ENCODE data around the gene OR52J3. TPM values are rescaled to one million over a fixed set of nuclear protein-coding genes. Genes with fewer than 3 reads are reported as not detected.

OR52J3 gene
- total and polyA plus RNA-seq, 2 experiments from 2014 or later = not detected

DNA sequence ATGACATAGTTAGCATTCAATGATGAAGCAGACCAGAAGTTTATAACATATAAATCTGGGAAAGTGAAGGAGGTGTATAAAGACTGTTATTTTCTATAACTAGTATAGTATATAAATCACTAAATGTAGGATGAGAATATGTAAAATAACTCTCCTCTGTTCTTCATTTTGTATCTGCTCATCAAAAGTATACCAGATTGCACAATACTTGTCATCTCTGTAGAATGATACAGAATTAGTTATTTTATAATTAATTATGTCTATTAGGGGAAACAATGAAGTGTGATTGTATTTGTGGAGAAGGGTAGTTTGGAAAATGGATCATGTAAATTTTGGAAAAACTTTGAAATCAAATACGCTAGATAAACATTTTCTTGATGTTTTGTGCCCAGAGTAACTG lies 33.3 kb upstream of the OR52J3 start:
- WGBS, 2 experiments (ENCODE audit: low coverage in 1 of 2, low lambda C conversion rate in 2 of 2, missing lambda C conversion rate in 2 of 2) = 18 to 19% methylated on average over 1 of the region's 1 CpG
- TF ChIP-seq EZH2phosphoT487 (IDR thresholded peaks at IDR 0.05; ENCODE audit: insufficient read depth, low read depth) = no peak
- TF ChIP-seq EZH2 (IDR thresholded peaks at IDR 0.05; ENCODE audit: insufficient read depth, poor library complexity, severe bottlenecking) = no peak
- in situ Hi-C loops (cut with MboI) = no loop called here

DNA sequence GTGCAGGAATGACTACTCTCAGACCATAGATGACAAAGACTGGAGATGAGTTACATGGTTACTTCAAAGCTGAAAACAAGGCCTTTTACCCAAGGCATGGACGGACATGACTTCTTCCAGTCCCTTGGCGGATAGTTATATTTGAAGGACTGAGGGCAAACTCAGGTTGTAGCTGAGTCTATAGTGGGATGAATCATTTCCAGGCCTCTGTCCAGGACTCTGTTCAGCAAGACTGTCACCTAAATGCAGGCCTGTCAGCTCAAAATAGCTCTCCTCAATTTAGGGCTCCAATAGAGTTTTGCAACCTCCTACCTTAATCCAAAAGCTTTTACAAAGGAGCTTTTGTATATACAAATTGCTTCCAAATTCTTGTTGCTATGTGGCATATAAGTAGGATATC lies 24.3 kb upstream of the OR52J3 start:
- Histone ChIP-seq H3K4me2 (ENCODE audit: unreplicated experiment) (no peak overlapping the region), H3K9ac (no peak overlapping the region), H3K36me3 (ENCODE audit: low read depth) (no peaks in the 10 kb centered on the region), H3F3A (ENCODE audit: insufficient read depth) (no peaks in the 10 kb centered on the region), H3K79me2 (ENCODE audit: insufficient read depth) (no peaks in the 10 kb centered on the region), H3K9me3 (ENCODE audit: low read depth) (no peaks in the 10 kb centered on the region), H2AFZ (no peak overlapping the region), H3K4me3 (no peak overlapping the region), H3K9me2 (ENCODE audit: insufficient read depth) (no peaks in the 10 kb centered on the region), H3K27me3 (replicated peaks; ENCODE audit: insufficient read depth) (no peaks in the 10 kb centered on the region), H4K20me1 (ENCODE audit: insufficient read depth) (no peaks in the 10 kb centered on the region), H3K4me1 (ENCODE audit: insufficient read depth) (no peaks in the 10 kb centered on the region), H3K27ac (no peak overlapping the region)
- TF ChIP-seq EZH2phosphoT487 (IDR thresholded peaks at IDR 0.05; ENCODE audit: insufficient read depth, low read depth) = no peak
- DNase-seq = no peak
- WGBS, 2 experiments (ENCODE audit: low coverage in 1 of 2, low lambda C conversion rate in 2 of 2, missing lambda C conversion rate in 2 of 2) = 43 to 47% methylated on average over 2 of the region's 2 CpGs
- in situ Hi-C loops (cut with MboI) = no loop called here

More for the DNA sequence above, 33.3 kb upstream of the OR52J3 start:
- no peak overlapping the region for H3K27ac ChIP-seq
- DNase-seq = no peak
- H3K4me3 ChIP-seq = no peak overlapping the region
- no peak overlapping the region for H2AFZ ChIP-seq
- no peaks in the 10 kb centered on the region for H3K27me3 ChIP-seq (replicated peaks; ENCODE audit: insufficient read depth)
- no peak overlapping the region for H3K4me2 ChIP-seq (ENCODE audit: unreplicated experiment)
- no peak overlapping the region for H3K9ac ChIP-seq
- H3K36me3 ChIP-seq (ENCODE audit: low read depth) = no peaks in the 10 kb centered on the region
- no peaks in the 10 kb centered on the region for H3F3A ChIP-seq (ENCODE audit: insufficient read depth)
- H3K4me1 ChIP-seq (ENCODE audit: insufficient read depth) = no peaks in the 10 kb centered on the region
- H3K9me2 ChIP-seq (ENCODE audit: insufficient read depth) = no peaks in the 10 kb centered on the region
- H3K9me3 ChIP-seq (ENCODE audit: low read depth) = no peaks in the 10 kb centered on the region
- no peaks in the 10 kb centered on the region for H3K79me2 ChIP-seq (ENCODE audit: insufficient read depth)
- H4K20me1 ChIP-seq (ENCODE audit: insufficient read depth) = no peaks in the 10 kb centered on the region

DNA sequence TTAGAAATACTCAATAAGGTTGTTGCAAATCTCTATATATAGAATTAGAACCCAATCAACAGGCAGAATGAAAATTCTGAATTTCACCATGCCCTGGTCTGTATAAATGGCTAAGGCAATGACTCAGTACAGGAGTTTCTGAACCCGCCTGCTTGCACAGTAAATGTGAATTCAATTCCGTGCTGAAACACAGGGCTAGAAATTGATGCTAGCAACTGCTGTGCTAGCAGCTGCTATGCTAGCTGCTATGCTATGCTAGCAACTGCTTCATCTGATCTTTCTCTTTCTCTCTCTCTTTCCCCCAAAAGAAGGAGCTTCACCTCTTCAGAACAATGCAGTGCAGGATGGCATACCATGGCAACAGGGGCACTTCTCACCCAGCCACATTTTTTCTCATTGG lies 9.7 kb upstream of the OR52J3 start:
- Histone ChIP-seq H3K4me3 (no peak overlapping the region), H3K27ac (no peak overlapping the region), H3K79me2 (ENCODE audit: insufficient read depth) (no peaks in the 10 kb centered on the region), H3K9ac (no peak overlapping the region), H3K9me2 (ENCODE audit: insufficient read depth) (no peaks in the 10 kb centered on the region), H3K4me1 (ENCODE audit: insufficient read depth) (no peaks in the 10 kb centered on the region), H3K36me3 (ENCODE audit: low read depth) (no peaks in the 10 kb centered on the region), H4K20me1 (ENCODE audit: insufficient read depth) (no peaks in the 10 kb centered on the region), H2AFZ (no peak overlapping the region), H3K4me2 (ENCODE audit: unreplicated experiment) (no peak overlapping the region), H3F3A (ENCODE audit: insufficient read depth) (no peaks in the 10 kb centered on the region), H3K27me3 (replicated peaks; ENCODE audit: insufficient read depth) (no peaks in the 10 kb centered on the region), H3K9me3 (ENCODE audit: low read depth) (no peaks in the 10 kb centered on the region)
- no peak for TF ChIP-seq EZH2 (IDR thresholded peaks at IDR 0.05; ENCODE audit: insufficient read depth, poor library complexity, severe bottlenecking)
- TF ChIP-seq EZH2phosphoT487 (IDR thresholded peaks at IDR 0.05; ENCODE audit: insufficient read depth, low read depth) = no peak
- DNase-seq = no peak
- 17 to 41% methylated on average over 2 of the region's 2 CpGs for WGBS, 2 experiments (ENCODE audit: low coverage in 1 of 2, low lambda C conversion rate in 2 of 2, missing lambda C conversion rate in 2 of 2)
- in situ Hi-C loops (cut with MboI) = no loop called here

DNA sequence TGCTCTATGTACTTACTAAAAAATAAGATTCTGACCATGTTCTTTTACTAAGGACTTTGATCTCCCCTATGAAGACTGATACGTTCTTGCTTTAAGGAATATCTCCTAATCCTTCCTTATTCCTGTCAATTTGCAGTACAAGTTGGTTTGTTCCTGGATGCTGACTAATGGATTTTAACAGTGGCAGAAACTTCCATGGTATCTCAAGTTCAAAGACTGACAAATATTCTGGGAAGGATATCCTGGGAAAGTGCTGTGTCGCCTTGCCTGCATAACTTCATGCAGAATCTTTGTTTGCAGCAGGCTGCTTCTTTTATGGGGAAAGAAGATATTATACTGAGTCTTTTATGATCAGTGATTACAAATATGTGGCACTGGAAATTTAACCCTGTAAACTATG lies 8.4 kb upstream of the OR52J3 start:
- no peaks in the 10 kb centered on the region for H3K9me3 ChIP-seq (ENCODE audit: low read depth)
- H3K79me2 ChIP-seq (ENCODE audit: insufficient read depth) = no peaks in the 10 kb centered on the region
- TF ChIP-seq EZH2 (IDR thresholded peaks at IDR 0.05; ENCODE audit: insufficient read depth, poor library complexity, severe bottlenecking) (no peak), EZH2phosphoT487 (IDR thresholded peaks at IDR 0.05; ENCODE audit: insufficient read depth, low read depth) (no peak)
- DNase-seq = no peak
- no peaks in the 10 kb centered on the region for H3K4me1 ChIP-seq (ENCODE audit: insufficient read depth)
- 2 to 8% methylated on average over 2 of the region's 2 CpGs for WGBS, 2 experiments (ENCODE audit: low coverage in 1 of 2, low lambda C conversion rate in 2 of 2, missing lambda C conversion rate in 2 of 2)
- no peaks in the 10 kb centered on the region for H4K20me1 ChIP-seq (ENCODE audit: insufficient read depth)
- H3K4me3 ChIP-seq = no peak overlapping the region
- H3F3A ChIP-seq (ENCODE audit: insufficient read depth) = no peaks in the 10 kb centered on the region
- no peak overlapping the region for H2AFZ ChIP-seq
- in situ Hi-C loops (cut with MboI) = no loop called here
- H3K36me3 ChIP-seq (ENCODE audit: low read depth) = no peaks in the 10 kb centered on the region
- H3K9me2 ChIP-seq (ENCODE audit: insufficient read depth) = no peaks in the 10 kb centered on the region
- H3K27ac ChIP-seq = no peak overlapping the region
- H3K4me2 ChIP-seq (ENCODE audit: unreplicated experiment) = no peak overlapping the region
- H3K9ac ChIP-seq = no peak overlapping the region
- H3K27me3 ChIP-seq (replicated peaks; ENCODE audit: insufficient read depth) = no peaks in the 10 kb centered on the region

DNA sequence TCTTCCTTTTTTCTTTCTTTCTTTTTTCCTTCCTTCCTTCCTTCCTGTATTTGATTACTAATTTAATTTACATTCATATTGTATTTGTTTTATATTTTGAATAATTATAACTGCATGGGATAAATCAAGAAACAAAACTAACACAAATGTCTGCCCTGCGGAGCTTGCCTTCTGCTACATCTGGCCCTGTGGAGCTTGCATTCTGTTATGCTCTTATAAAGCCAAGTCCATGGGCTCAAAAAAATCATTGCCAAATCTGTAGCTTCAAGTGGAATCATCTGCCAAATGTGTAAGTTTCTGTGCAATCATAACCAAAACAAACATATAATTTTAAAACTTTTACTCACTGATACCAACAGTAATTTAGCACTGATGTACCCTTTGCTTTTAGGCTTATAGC lies 8.0 kb upstream of the OR52J3 start:
- Histone ChIP-seq H3K79me2 (ENCODE audit: insufficient read depth) (no peaks in the 10 kb centered on the region), H3F3A (ENCODE audit: insufficient read depth) (no peaks in the 10 kb centered on the region), H3K36me3 (ENCODE audit: low read depth) (no peaks in the 10 kb centered on the region), H2AFZ (no peak overlapping the region), H4K20me1 (ENCODE audit: insufficient read depth) (no peaks in the 10 kb centered on the region), H3K27me3 (replicated peaks; ENCODE audit: insufficient read depth) (no peaks in the 10 kb centered on the region), H3K4me2 (ENCODE audit: unreplicated experiment) (no peak overlapping the region), H3K4me3 (no peak overlapping the region), H3K4me1 (ENCODE audit: insufficient read depth) (no peaks in the 10 kb centered on the region), H3K9me3 (ENCODE audit: low read depth) (no peaks in the 10 kb centered on the region), H3K9ac (no peak overlapping the region), H3K9me2 (ENCODE audit: insufficient read depth) (no peaks in the 10 kb centered on the region), H3K27ac (no peak overlapping the region)
- WGBS, 2 experiments (ENCODE audit: low coverage in 1 of 2, low lambda C conversion rate in 2 of 2, missing lambda C conversion rate in 2 of 2) = 15 to 21% methylated on average over 1 of the region's 1 CpG
- in situ Hi-C loops (cut with MboI) = no loop called here
- TF ChIP-seq EZH2 (IDR thresholded peaks at IDR 0.05; ENCODE audit: insufficient read depth, poor library complexity, severe bottlenecking) = no peak
- no peak for TF ChIP-seq EZH2phosphoT487 (IDR thresholded peaks at IDR 0.05; ENCODE audit: insufficient read depth, low read depth)
- no peak for DNase-seq
